IMR-90 (cell line): Measurements from ENCODE around the gene PSEN2. TPM values are rescaled to one million over a fixed set of nuclear protein-coding genes. Genes with fewer than 3 reads are reported as not detected.

Experiments used
- ATAC-seq: fragments of 200-7000 bp; cut with Tn5 transposase; 2 replicates; pipeline ENCODE4 v1.9.1; 2020; ENCODE audit warnings: low read depth, mild to moderate bottlenecking, moderate library complexity
- BruUV-seq: library from RNA; stranded (reverse); fragments of 400-500 nt; replicated peaks from 2 replicates; lab custom pipeline; 2021; lab: Mats Ljungman, UMichigan
- CTCF ChIA-PET: fragments of 300-600 bp; formaldehyde crosslinking; extraction: SDS; loops from one replicate; lab custom pipeline; 2021; ENCODE audit warnings: antibody characterized with exemption; lab: Yijun Ruan, JAX
- POLR2A ChIA-PET: fragments of 300-600 bp; sonication (Branson Sonifier 250); formaldehyde crosslinking; loops from one replicate; lab custom pipeline; 2022; ENCODE audit warnings: antibody characterized with exemption; ENCODE audit not compliant: unreplicated experiment; lab: Charles Lee
- DNase-seq: peaks from one replicate; pipeline ENCODE4 v3.0.0; 2013
- H2AFZ ChIP-seq: replicated peaks from 2 replicates; pipeline ENCODE3; 2013; ENCODE audit warnings: low read length, mild to moderate bottlenecking; ENCODE audit not compliant: poor library complexity
- H2AK5ac ChIP-seq: 2 replicates; pipeline ENCODE4 v1.6.1; 2013; ENCODE audit warnings: low read depth, low read length, inconsistent platforms
- H2AK9ac ChIP-seq: replicated peaks from 2 replicates; pipeline ENCODE3; 2013; ENCODE audit warnings: mild to moderate bottlenecking, low read depth, low read length, moderate library complexity; ENCODE audit not compliant: poor library complexity
- H2BK120ac ChIP-seq: 2 replicates; pipeline ENCODE4 v1.6.1; 2013; ENCODE audit warnings: low read depth, low read length, inconsistent platforms
- H2BK15ac ChIP-seq: 3 replicates; pipeline ENCODE4 v1.6.1; 2013; ENCODE audit warnings: low read depth, low read length, inconsistent platforms
- H2BK20ac ChIP-seq: 2 replicates; pipeline ENCODE4 v1.6.1; 2013; ENCODE audit warnings: low read depth, mild to moderate bottlenecking, inconsistent platforms, low read length, moderate library complexity
- H2BK5ac ChIP-seq: 2 replicates; pipeline ENCODE4 v1.6.1; 2013; ENCODE audit warnings: mild to moderate bottlenecking, low read depth, low read length, inconsistent platforms; ENCODE audit not compliant: poor library complexity, severe bottlenecking
- H3K14ac ChIP-seq: replicated peaks from 2 replicates; pipeline ENCODE4 v1.6.1; 2013; ENCODE audit warnings: low read depth, low read length, inconsistent platforms
- H3K18ac ChIP-seq: 2 replicates; pipeline ENCODE4 v1.6.1; 2013; ENCODE audit warnings: low read depth, low read length, control low read depth
- H3K23ac ChIP-seq: 2 replicates; pipeline ENCODE4 v1.6.1; 2013; ENCODE audit warnings: low read depth, low read length, inconsistent platforms
- H3K27ac ChIP-seq: 2 replicates; pipeline ENCODE4 v1.5.1; 2013; ENCODE audit warnings: mild to moderate bottlenecking, control low read depth, low read length; ENCODE audit not compliant: insufficient read depth
- H3K27me3 ChIP-seq: 2 replicates; pipeline ENCODE4 v1.6.1; 2013; ENCODE audit warnings: low read length; ENCODE audit not compliant: control insufficient read depth, insufficient read depth
- H3K36me3 ChIP-seq: 2 replicates; pipeline ENCODE4 v1.6.1; 2013; ENCODE audit warnings: low read length, mixed read lengths; ENCODE audit not compliant: control insufficient read depth, insufficient read depth
- H3K4ac ChIP-seq: 2 replicates; pipeline ENCODE4 v1.6.1; 2013; ENCODE audit warnings: low read depth, low read length, inconsistent platforms
- H3K4me1 ChIP-seq: 2 replicates; pipeline ENCODE4 v1.6.1; 2013; ENCODE audit warnings: low read length, mixed read lengths; ENCODE audit not compliant: control insufficient read depth, insufficient read depth
- H3K4me2 ChIP-seq: 2 replicates; pipeline ENCODE4 v1.6.1; 2013; ENCODE audit warnings: low read depth, mild to moderate bottlenecking, control low read depth, low read length, moderate library complexity
- H3K4me3 ChIP-seq: 2 replicates; pipeline ENCODE4 v1.5.1; 2013; ENCODE audit warnings: low read depth, mild to moderate bottlenecking, control low read depth, low read length, moderate library complexity; ENCODE audit not compliant: insufficient read depth
- H3K56ac ChIP-seq: 2 replicates; pipeline ENCODE4 v1.6.1; 2013; ENCODE audit warnings: low read length, inconsistent platforms; ENCODE audit not compliant: insufficient read depth; ENCODE audit errors: extremely low read depth
- H3K79me1 ChIP-seq, 2 experiments: 2 replicates each; pipeline ENCODE4 v1.6.1; 2013; ENCODE audit warnings: low read length in 2 of 2, inconsistent platforms in 1 of 2, low read depth in 1 of 2
- H3K9ac ChIP-seq: 2 replicates; pipeline ENCODE4 v1.6.1; 2013; ENCODE audit warnings: low read depth, low read length, control low read depth
- H3K9me1 ChIP-seq: 2 replicates; pipeline ENCODE4 v1.6.1; 2013; ENCODE audit warnings: low read length, inconsistent platforms; ENCODE audit not compliant: insufficient read depth
- H3K9me3 ChIP-seq: 2 replicates; pipeline ENCODE4 v1.6.1; 2013; ENCODE audit warnings: low read length; ENCODE audit not compliant: control insufficient read depth, insufficient read depth
- H4K20me1 ChIP-seq: 2 replicates; pipeline ENCODE4 v1.6.1; 2013; ENCODE audit warnings: low read length, inconsistent platforms; ENCODE audit not compliant: insufficient read depth
- H4K5ac ChIP-seq: 2 replicates; pipeline ENCODE4 v1.6.1; 2013; ENCODE audit warnings: mild to moderate bottlenecking, low read depth, low read length, control low read depth
- H4K8ac ChIP-seq, 2 experiments: 2 replicates each; pipeline ENCODE4 v1.6.1; 2013; ENCODE audit warnings: low read depth in 2 of 2, low read length in 2 of 2, control low read depth in 1 of 2, inconsistent platforms in 1 of 2
- H4K91ac ChIP-seq: 2 replicates; pipeline ENCODE4 v1.6.1; 2013; ENCODE audit warnings: low read depth, low read length, inconsistent platforms; ENCODE audit not compliant: insufficient read depth
- NFE2L2 ChIP-seq: fragments of 150-350 bp; IDR thresholded peaks from 2 replicates; pipeline ENCODE4 v1.6.1; 2016; ENCODE audit warnings: low read depth, mild to moderate bottlenecking, low read length
- POLR2A ChIP-seq: IDR thresholded peaks from 2 replicates; pipeline ENCODE4 v1.6.1; 2012; ENCODE audit warnings: mild to moderate bottlenecking, low read depth, low read length
- RFX5 ChIP-seq: IDR thresholded peaks from 2 replicates; pipeline ENCODE4 v1.8.0; 2012; ENCODE audit warnings: low read depth, mild to moderate bottlenecking, low read length, moderate library complexity
- SMC3 ChIP-seq: fragments of 150-350 bp; IDR thresholded peaks from 2 replicates; pipeline ENCODE4 v1.6.1; 2016; ENCODE audit warnings: low read depth, mild to moderate bottlenecking, antibody characterized with exemption, low read length, moderate library complexity
- USF2 ChIP-seq: fragments of 150-350 bp; IDR thresholded peaks from 2 replicates; pipeline ENCODE4 v1.6.1; 2017; ENCODE audit warnings: mild to moderate bottlenecking, antibody characterized with exemption, low read length, low read depth
- WGBS, 2 experiments: methylation state at CpG; one replicate each; pipeline versions ENCODE4 v1.1.5 to v1.1.7; 2013; ENCODE audit warnings: missing lambda C conversion rate in 2 of 2; ENCODE audit not compliant: insufficient read length in 1 of 2; ENCODE audit errors: extremely low coverage in 2 of 2; 5-methylcytosine and 5-hydroxymethylcytosine counted together
- dilution Hi-C: fragments of 300-500 bp; cut with HindIII; formaldehyde crosslinking; loops from one replicate; pipeline ENCODE4 v1.14.3; 2018; ENCODE audit warnings: low sequenced_read_pairs; ENCODE audit not compliant: unreplicated experiment
- in situ Hi-C: fragments of 300-500 bp; cut with MboI; formaldehyde crosslinking; loops from 3 replicates; pipeline ENCODE4 v1.14.3; 2019; ENCODE audit warnings: low sequenced_read_pairs, inconsistent platforms, mixed read lengths
- intact Hi-C: fragments of 100-400 bp; cut with micrococcal nuclease; formaldehyde crosslinking; loops from 2 replicates; pipeline ENCODE4 v1.10.0; 2022
- polyA plus RNA-seq, 3 experiments: library from polyadenylated mRNA; depleted of rRNA; stranded (reverse); fragments of >200 nt; gene quantifications; 2 replicates each; pipeline ENCODE4 v1.2.3, GENCODE V29; 2012; ENCODE audit warnings: low replicate concordance in 1 of 3
- total RNA-seq: library from RNA; depleted of rRNA; stranded (reverse); fragments of >200 nt; gene quantifications from 2 replicates; pipeline ENCODE4 v1.2.3, GENCODE V29; 2012

PSEN2 gene
- total and polyA plus RNA-seq, 2 of the 4 experiments (the other 2 are of a cell fraction), result 15.0 to 24.4 TPM

GRCh38 chr1:226943156-226943555 lies 72.7 kb downstream of the PSEN2 start:
- Histone ChIP-seq H2BK15ac (no peak overlapping the region), H3K4me1 (peaks cover 6% of the 10 kb centered on the region), H3K9me3 (no peaks in the 10 kb centered on the region), H3K18ac (no peak overlapping the region), H3K56ac (no peak overlapping the region), H2AFZ (no peak overlapping the region), H2AK9ac (no peak overlapping the region), H3K4ac (no peak overlapping the region), H3K23ac (no peak overlapping the region), H3K9me1 (peaks cover 3% of the 10 kb centered on the region; the same call in 1 of the 2 replicates), H3K36me3 (no peaks in the 10 kb centered on the region), H4K8ac (no peak overlapping the region), H2BK120ac (no peak overlapping the region), H3K27ac (no peak overlapping the region), H3K14ac (no peak overlapping the region), H3K9ac (no peak overlapping the region), H4K5ac (no peak overlapping the region), H3K4me2 (no peak overlapping the region), H2BK5ac (no peak overlapping the region), H3K79me1 (no peaks in the 10 kb centered on the region; a peak in 1 of 4 replicates), H3K4me3 (no peak overlapping the region), H4K91ac (no peak overlapping the region), H2AK5ac (no peak overlapping the region), H4K20me1 (no peaks in the 10 kb centered on the region), H3K27me3 (no peaks in the 10 kb centered on the region), H2BK20ac (no peak overlapping the region)
- ChIA-PET POLR2A (no interaction called here), CTCF (interaction anchor here (0.6 kb wide), 1 partner anchor 358 kb away, joined by 3 read pairs; no protein-coding TSS in a partner anchor)
- no peak for ATAC-seq
- BruUV-seq, result no TSS peak
- 63% methylated on average over 3 of the region's 5 CpGs; no CpG with 5 or more reads in 1 of the 2 experiments for WGBS, 2 experiments
- DNase-seq, result peak; percentile 12
- intact Hi-C loops (no loop called here), in situ Hi-C loops (no loop called here), dilution Hi-C loops (no loop called here)
- TF ChIP-seq NFE2L2, result no peak
- TF ChIP-seq SMC3, result no peak
- TF ChIP-seq USF2, result no peak
- TF ChIP-seq POLR2A, result no peak
- TF ChIP-seq RFX5, result no peak
